A549 treated with Mapracorat at 1 μM for 4 hours (cell line): ENCODE results near the gene NAAA. TPM values are rescaled to one million over a fixed set of nuclear protein-coding genes. Genes with fewer than 3 reads are reported as not detected.

ENCODE experiments used
- total RNA-seq: library from RNA; stranded (reverse); fragments of 200-300 nt; extraction: Qiagen RNA extraction; gene quantifications from 5 replicates; pipeline ENCODE4 v1.2.3, GENCODE V29; 2022

The NAAA gene
- 20.7 to 24.3 TPM (median 22.5 TPM) in 5 replicates for total RNA-seq

DNA sequence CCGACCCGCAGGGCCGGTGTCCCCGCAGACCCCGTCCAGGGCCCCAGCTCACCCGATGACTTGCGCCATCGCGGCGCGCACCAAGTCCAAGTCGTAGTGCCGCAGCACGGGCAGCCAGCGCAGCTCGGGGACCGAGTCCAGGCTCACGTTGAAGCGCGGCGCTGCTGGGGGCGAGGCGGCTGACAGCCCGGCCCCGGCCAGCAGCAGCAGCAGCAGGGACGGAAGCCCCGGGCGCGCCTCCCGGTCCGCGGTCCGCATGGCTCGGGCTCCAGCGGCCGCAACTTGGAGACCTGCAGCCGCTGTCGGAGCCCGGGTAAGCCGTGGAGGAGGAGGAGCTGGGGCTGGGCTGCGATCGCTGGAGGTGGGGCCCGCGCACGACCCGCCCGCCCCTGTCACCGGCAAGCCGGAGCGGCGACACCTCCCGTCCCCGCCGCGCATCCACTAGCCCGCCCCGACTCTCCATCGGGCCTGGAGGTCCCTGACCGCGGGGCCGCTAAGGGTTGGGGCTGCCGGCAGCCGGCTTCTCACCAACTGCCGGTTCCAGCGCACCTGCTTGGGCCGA is at the start of gene NAAA:
Gene NAAA (minus strand): TSS at position 322 of the 562 bp plus-strand sequence. CDS start 64 bp downstream, at position 258.

DNA sequence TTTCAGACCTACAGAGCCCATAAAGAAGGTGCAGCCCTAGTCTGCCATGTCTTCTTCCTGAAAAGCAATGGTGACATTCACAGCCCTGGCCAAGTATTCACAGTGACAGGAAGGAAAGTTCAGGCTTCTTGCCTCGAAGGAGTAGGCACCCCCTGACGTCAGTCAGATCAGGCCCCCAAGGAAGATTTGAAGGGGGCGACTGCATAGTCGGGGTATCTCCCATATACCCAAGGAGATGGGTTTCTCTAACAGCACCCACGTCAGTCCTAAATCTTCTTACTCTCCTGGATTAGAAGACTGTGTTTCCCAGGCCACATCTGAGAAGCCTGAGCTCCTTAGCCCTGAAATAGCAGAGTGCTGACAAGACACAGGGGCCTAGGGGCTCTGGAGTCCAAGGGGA is 38.5 kb downstream of the NAAA start, which contains the start of gene PPEF2:
Gene PPEF2 (minus strand): TSS at position 101 of the 400 bp plus-strand sequence. CDS start 6,127 bp downstream, outside the sequence.

Other genes with a start within 250 kb of the NAAA start
- 20.2 to 24.1 TPM (median 22.7 TPM) in 5 replicates for gene USO1, start 216.4 kb downstream of the NAAA start, total RNA-seq
- not detected in 5 replicates for gene PPEF2, start 38.6 kb downstream of the NAAA start, total RNA-seq
- 14.9 to 18.6 TPM (median 15.7 TPM) in 5 replicates for gene SDAD1, start 49.9 kb upstream of the NAAA start, total RNA-seq
- not detected in 5 replicates for gene CXCL9, start 66.5 kb upstream of the NAAA start, total RNA-seq
- gene CXCL10, start 82.5 kb upstream of the NAAA start, total RNA-seq = 0.12 to 0.19 TPM (median 0.15 TPM) in 3 of 5 replicates, not detected in the others
- gene CXCL11, start 95.1 kb upstream of the NAAA start, total RNA-seq = 0.13 to 0.19 TPM in 2 of 5 replicates, not detected in the others
- gene ART3, start 133.7 kb upstream of the NAAA start, total RNA-seq = not detected in 5 replicates
- 24.5 to 42.3 TPM (median 27.8 TPM) in 5 replicates for gene NUP54, start 207.4 kb upstream of the NAAA start, total RNA-seq